Erythroblast (primary cell): ENCODE data around the gene PDE4D.
"Not testable (repeated sequence)": the region's sequence is repeated elsewhere in the genome, so short reads cannot be mapped to it uniquely, and the experiment has no call there.

Source experiments
- DNase-seq, 2 experiments: peaks; one replicate each; lab custom pipeline; 2025; lab: John Stamatoyannopoulos, UW
- GATA1 ChIP-seq: IDR thresholded peaks from 2 replicates; pipeline ENCODE4 v1.6.1; 2011; ENCODE audit warnings: low read depth, mild to moderate bottlenecking, control low read depth, low read length, moderate library complexity
- POLR2A ChIP-seq: IDR thresholded peaks from 2 replicates; pipeline ENCODE4 v1.6.1; 2011; ENCODE audit warnings: mild to moderate bottlenecking, low read length

The PDE4D gene

DNA sequence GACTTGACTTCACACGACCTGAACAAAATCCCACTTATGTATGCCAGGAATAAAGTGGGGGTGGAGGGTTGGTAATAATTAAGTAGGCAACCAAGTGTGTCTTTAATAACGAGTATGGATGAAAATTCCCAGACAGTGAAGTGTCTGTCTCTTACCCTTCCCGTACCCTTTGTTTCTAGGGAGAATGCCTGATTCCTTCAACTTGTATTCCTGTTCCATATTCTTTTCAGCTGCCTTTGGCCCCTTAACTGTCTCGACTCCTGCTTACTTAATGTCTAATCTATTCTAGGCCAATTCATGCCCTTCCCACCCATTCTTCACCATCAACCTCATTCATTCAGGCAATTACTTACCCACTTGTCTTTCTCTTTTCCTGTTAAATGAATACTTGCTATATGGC, 930.2 kb downstream of the PDE4D start:
- DNase-seq, result no peak
- TF ChIP-seq GATA1 (no peak), POLR2A (no peak)

GRCh38 chr5:58961631-58962280, 931.8 kb downstream of the PDE4D start:
- no peak for TF ChIP-seq POLR2A
- no peak for TF ChIP-seq GATA1
- no peak for DNase-seq

DNA sequence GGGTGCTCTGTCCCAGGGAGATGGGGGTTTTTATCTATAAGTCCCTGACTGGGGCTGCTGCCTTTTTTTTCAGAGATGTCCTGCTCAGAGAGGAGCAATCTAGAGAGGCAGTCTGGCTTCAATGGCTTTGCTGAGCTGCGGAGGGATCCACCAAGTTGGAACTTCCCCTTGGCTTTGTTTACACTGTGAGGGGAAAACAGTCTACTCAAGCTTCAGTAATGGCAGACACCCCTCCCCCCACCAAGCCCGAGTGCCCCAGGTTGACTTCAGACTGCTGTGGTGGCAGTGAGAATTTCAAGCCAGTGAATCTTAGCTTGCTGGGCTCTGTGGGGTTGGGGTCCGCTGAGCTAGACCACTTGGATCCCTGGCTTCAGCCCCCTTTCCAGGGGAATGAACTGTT, 934.8 kb downstream of the PDE4D start:
- no peak for DNase-seq
- TF ChIP-seq POLR2A, result no peak
- no peak for TF ChIP-seq GATA1

GRCh38 chr5:58953218-58953617, 940.3 kb downstream of the PDE4D start:
- DNase-seq, result not testable (repeated sequence)

DNA sequence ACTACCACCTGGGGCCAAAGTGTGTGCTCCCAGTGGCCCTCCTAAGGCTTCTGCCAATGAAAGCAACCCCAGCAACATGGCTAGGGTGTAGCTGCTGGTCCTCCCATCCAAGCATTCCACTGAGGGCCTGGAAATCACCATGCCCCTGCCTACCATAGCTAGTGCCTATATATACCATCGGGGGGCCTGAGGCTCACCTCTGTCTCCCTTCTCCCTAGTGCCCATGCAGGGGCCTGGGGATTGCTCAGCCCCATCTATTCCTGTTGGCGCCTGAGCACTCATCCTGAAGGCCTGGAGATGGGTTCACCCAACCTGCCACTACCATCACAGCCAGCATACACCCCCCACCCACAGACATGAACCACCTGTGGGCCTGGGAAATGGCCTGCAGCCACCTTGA, 943.3 kb downstream of the PDE4D start:
- TF ChIP-seq POLR2A, result no peak
- no peak for TF ChIP-seq GATA1
- DNase-seq, result no peak

DNA sequence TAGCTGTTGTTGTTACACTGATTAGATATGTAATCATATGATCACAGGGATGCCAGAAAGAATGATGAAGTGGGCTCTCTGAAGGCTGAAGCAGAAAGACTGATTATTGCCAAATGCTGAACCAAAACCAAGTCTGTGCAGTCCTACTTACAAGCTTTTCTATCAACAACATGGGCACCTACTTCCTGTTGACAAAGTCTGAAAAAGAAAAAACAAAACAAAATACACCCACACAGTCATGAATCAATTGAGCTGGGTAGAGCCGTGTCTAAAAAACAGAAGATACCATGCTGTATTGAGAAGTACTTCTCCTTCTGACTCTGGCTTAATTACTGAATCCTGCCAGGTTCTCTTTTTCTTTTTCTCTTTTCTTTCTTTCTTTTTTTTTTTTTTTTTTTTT, 947.3 kb downstream of the PDE4D start:
- peak; percentile 1 to 52 for DNase-seq
- TF ChIP-seq GATA1 (no peak), POLR2A (no peak)

DNA sequence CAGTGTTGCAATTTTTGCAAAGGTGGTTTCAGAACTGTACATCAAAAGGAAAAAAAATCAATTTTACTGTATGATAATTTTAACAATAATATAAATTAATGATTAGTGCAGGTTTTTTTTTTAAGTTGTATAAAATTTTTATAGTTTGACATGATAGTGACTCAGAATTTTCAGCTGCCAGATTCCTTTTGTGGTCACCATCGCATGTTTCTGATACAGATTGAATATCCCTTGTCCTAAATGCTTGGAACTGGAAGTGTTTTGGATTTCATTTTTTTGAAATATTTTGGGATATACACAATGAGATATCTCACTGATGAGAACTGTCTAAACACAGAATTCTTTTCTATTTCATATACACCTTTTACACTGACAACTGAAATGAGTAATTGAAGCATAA, 949.3 kb downstream of the PDE4D start:
- TF ChIP-seq POLR2A, result no peak
- TF ChIP-seq GATA1, result no peak
- no peak for DNase-seq

DNA sequence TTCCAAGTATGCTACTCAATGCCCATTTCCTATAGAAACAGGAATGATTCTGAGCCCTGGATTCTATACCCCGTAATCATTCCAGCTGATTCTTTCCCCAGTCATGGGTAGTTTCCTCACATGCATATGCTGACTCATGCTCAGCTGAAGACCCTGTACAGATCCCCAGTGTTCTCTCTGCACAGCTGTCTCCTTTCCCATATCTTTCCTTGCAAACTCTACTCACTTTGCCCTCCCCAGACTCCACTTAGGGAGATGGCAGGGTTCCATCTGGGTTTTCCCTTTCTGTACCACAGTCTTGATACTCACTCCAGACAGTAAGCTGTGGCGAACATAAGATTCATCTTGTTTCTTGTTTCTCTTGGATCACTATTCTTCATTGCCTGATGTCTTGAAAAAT, 953.1 kb downstream of the PDE4D start:
- no peak for DNase-seq

DNA sequence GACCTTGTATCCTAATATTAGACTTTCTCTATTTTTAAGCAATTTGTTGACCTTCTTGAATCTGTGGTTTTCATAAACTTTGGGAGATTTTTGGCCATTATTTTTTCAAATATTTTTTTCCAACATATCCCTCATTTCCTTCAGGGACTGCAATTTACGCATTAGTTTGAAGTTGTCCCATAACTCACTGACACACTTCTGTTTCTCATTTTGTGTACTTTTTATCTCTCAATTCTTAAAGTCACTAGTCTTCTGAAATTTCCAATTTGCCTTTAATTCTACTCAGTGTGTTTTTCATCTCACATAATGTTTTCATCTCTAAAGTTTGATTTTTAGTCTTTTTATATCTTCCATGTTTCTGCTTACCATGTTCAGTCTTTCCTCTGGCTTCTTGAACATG, 953.9 kb downstream of the PDE4D start:
- no peak for DNase-seq
- TF ChIP-seq GATA1 (no peak), POLR2A (no peak)

More for the DNA sequence above, 953.1 kb downstream of the PDE4D start:
- TF ChIP-seq POLR2A, result no peak
- TF ChIP-seq GATA1, result no peak

DNA sequence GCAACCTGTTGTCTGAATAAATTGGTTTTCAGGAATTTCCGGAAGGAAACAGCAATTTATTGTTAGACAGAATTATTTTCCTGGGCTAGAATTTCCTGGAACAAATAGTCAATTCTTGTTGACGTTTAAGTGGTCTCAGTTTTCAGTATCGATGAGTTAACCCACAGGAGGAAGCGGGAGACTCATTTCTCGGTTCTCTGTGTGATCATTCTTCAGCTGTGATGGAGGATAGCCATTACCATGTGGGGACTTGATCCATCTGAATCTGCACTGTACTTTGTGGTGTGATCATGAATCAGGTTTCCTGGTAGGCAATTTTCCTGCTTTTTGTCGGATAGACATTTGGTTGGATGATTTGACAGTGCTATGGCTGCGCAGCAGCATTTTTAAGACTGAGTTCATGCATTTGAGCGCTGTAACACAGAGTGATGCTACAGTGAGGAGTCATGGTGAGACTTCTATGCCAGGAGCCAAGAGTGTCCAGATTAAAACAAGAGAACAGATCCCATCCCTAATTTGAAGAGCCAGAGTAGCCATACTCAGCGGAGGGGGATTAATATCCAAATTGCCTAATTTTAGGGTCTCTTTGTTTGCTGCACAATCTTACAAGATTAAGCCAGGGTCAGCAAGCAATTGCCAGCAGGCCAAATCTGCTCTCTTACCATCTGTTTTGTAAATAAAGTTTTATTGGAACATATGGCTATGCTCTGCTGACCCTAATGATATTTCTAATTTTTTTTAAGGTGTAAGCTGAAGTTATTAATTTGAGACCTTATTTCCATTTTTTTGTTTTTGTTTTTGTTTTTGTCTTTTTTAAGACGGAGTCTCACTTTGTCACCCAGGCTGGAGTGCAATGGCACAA, 954.7 kb downstream of the PDE4D start:
- TF ChIP-seq GATA1 (no peak), POLR2A (no peak)
- no peak for DNase-seq

DNA sequence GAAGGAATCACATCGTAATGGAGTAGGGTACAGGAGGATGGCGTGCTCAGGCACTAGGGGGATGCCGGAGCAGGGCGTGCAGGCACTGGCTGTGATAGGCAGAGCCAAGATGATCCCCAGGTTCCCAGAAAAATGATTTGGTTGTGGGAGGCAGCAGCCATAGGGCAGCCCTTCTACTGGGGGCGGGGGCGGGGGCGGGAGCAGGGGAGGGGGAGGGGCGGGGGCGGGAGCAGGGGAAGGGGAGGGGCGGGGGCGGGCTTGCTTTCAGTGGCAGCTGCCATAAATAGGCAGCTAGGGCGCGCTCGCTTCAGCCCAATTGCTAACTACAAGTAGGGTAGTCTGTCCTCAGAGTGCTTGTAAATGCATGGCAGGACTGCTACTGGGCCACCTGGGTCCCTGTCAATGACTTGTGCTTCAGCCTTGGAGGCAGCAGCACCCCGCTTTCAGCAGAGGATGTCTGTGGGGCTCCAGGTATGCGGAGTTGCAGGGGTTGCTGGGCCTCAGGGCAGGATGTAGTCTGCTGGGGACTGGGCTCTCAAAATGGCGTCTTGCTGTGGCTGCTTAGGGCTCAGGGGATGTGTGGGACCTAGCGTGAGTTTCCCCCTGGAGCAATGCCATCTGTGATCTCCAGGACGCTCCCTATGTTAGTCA, 956.4 kb downstream of the PDE4D start:
- TF ChIP-seq GATA1, result no peak
- TF ChIP-seq POLR2A, result no peak
- DNase-seq, result no peak

GRCh38 chr5:58934629-58935097, 958.9 kb downstream of the PDE4D start:
- no peak for TF ChIP-seq GATA1
- no peak for TF ChIP-seq POLR2A
- no peak for DNase-seq

GRCh38 chr5:58933891-58934628, 959.5 kb downstream of the PDE4D start:
- no peak for DNase-seq
- no peak for TF ChIP-seq GATA1
- no peak for TF ChIP-seq POLR2A

DNA sequence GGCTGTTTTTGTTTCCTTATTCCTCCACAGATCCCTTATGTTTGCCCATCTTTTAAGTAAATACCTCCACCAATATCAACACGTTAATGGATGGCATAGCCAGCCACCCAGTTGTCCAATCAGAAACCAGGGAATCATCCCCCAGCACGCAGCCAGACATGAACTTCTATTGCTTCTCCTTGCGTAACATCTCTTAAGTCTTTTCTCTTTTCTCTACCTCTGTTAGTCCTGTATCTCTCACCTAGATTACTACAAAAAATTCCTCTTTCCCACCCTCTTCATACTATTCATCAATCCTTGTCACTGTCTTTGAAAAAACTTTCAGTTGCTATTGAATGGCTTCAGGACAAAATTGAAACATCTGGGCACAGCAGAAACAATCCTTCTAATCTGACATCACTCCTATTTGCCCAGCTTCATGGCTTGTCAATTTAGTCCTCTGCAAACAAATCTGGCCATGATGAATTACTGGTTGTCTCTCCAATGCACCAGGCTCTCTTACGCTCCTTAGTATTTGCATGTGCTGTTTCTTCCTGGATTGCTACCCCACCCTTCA, 961.4 kb downstream of the PDE4D start:
- TF ChIP-seq GATA1, result no peak
- no peak for TF ChIP-seq POLR2A
- no peak for DNase-seq
